H9 (cell line): ENCODE results near the gene GPR84. TPM values are rescaled to one million over a fixed set of nuclear protein-coding genes. Genes with fewer than 3 reads are reported as not detected.

ENCODE experiments used
- DNase-seq: peaks from one replicate; pipeline ENCODE4 v3.0.0-alpha.2; 2017
- H2AFZ ChIP-seq: one replicate; pipeline ENCODE4 v1.6.1; 2013; ENCODE audit warnings: mild to moderate bottlenecking, low read length, control low read depth, moderate library complexity
- H2AK5ac ChIP-seq: 2 replicates; pipeline ENCODE4 v1.6.1; 2013; ENCODE audit warnings: low read length, control low read depth, mixed read lengths; ENCODE audit not compliant: insufficient read length
- H2BK120ac ChIP-seq: one replicate; pipeline ENCODE4 v1.6.1; 2013; ENCODE audit warnings: low read depth, mild to moderate bottlenecking, low read length, control low read depth, inconsistent platforms; ENCODE audit not compliant: poor library complexity, severe bottlenecking
- H2BK12ac ChIP-seq: 2 replicates; pipeline ENCODE4 v1.6.1; 2013; ENCODE audit warnings: low read length, control low read depth, mixed read lengths, low read depth; ENCODE audit not compliant: insufficient read length
- H2BK15ac ChIP-seq: 2 replicates; pipeline ENCODE4 v1.6.1; 2013; ENCODE audit warnings: low read depth, low read length, control low read depth
- H2BK20ac ChIP-seq: one replicate; pipeline ENCODE4 v1.6.1; 2013; ENCODE audit warnings: low read depth, mild to moderate bottlenecking, low read length, control low read depth, inconsistent platforms; ENCODE audit not compliant: poor library complexity, severe bottlenecking
- H2BK5ac ChIP-seq: 2 replicates; pipeline ENCODE4 v1.6.1; 2013; ENCODE audit warnings: low read length, control low read depth, mixed read lengths; ENCODE audit not compliant: insufficient read length
- H3K14ac ChIP-seq: 2 replicates; pipeline ENCODE4 v1.6.1; 2013; ENCODE audit warnings: low read length, control low read depth; ENCODE audit not compliant: insufficient read depth
- H3K18ac ChIP-seq: 2 replicates; pipeline ENCODE4 v1.6.1; 2013; ENCODE audit warnings: low read depth, mild to moderate bottlenecking, mixed read lengths, low read length, control low read depth; ENCODE audit not compliant: insufficient read length
- H3K23ac ChIP-seq: 2 replicates; pipeline ENCODE4 v1.6.1; 2013; ENCODE audit warnings: low read length, control low read depth, mixed read lengths, low read depth; ENCODE audit not compliant: insufficient read length
- H3K23me2 ChIP-seq: 2 replicates; pipeline ENCODE4 v1.6.1; 2013; ENCODE audit warnings: low read depth, mild to moderate bottlenecking, mixed read lengths, low read length, control low read depth; ENCODE audit not compliant: insufficient read length, poor library complexity, severe bottlenecking
- H3K27ac ChIP-seq: 2 replicates; pipeline ENCODE4 v1.5.1; 2013; ENCODE audit warnings: low read length, control low read depth, mixed read lengths, low read depth; ENCODE audit not compliant: insufficient read length
- H3K27me3 ChIP-seq: 2 replicates; pipeline ENCODE4 v1.6.1; 2013; ENCODE audit warnings: low read length, control low read depth, inconsistent platforms; ENCODE audit not compliant: insufficient read depth
- H3K4ac ChIP-seq: 2 replicates; pipeline ENCODE4 v1.6.1; 2013; ENCODE audit warnings: low read depth, mild to moderate bottlenecking, control low read depth, inconsistent platforms, low read length, moderate library complexity
- H3K4me1 ChIP-seq: 2 replicates; pipeline ENCODE4 v1.6.1; 2013; ENCODE audit warnings: low read length, control low read depth, inconsistent platforms; ENCODE audit not compliant: insufficient read depth
- H3K4me2 ChIP-seq: 2 replicates; pipeline ENCODE4 v1.6.1; 2013; ENCODE audit warnings: low read length, control low read depth, mixed read lengths; ENCODE audit not compliant: insufficient read length, insufficient read depth
- H3K56ac ChIP-seq: 2 replicates; pipeline ENCODE4 v1.6.1; 2013; ENCODE audit warnings: low read depth, mild to moderate bottlenecking, mixed read lengths, low read length, control low read depth; ENCODE audit not compliant: insufficient read length
- H3K79me1 ChIP-seq: 2 replicates; pipeline ENCODE4 v1.6.1; 2013; ENCODE audit warnings: low read depth, mild to moderate bottlenecking, moderate library complexity, low read length, control low read depth, inconsistent platforms; ENCODE audit not compliant: insufficient read depth, poor library complexity, severe bottlenecking
- H3K79me2 ChIP-seq: 2 replicates; pipeline ENCODE4 v1.6.1; 2013; ENCODE audit warnings: low read length, control low read depth, inconsistent platforms; ENCODE audit not compliant: insufficient read depth
- H3K9ac ChIP-seq: 2 replicates; pipeline ENCODE4 v1.6.1; 2013; ENCODE audit warnings: low read length, control low read depth, mixed read lengths; ENCODE audit not compliant: insufficient read length; ENCODE audit errors: extremely low read depth
- H3K9me3 ChIP-seq: one replicate; pipeline ENCODE4 v1.6.1; 2013; ENCODE audit warnings: low read depth, low read length, inconsistent platforms; ENCODE audit not compliant: control insufficient read depth
- H3T11ph ChIP-seq: one replicate; pipeline ENCODE4 v1.6.1; 2013; ENCODE audit warnings: mild to moderate bottlenecking, low read length, control low read depth, inconsistent platforms
- H4K20me1 ChIP-seq: one replicate; pipeline ENCODE4 v1.6.1; 2013; ENCODE audit not compliant: control insufficient read depth, insufficient read length, insufficient read depth
- H4K5ac ChIP-seq: 2 replicates; pipeline ENCODE4 v1.6.1; 2013; ENCODE audit warnings: low read depth, mild to moderate bottlenecking, mixed read lengths, low read length, control low read depth; ENCODE audit not compliant: insufficient read length
- H4K8ac ChIP-seq: replicated peaks from 2 replicates; pipeline ENCODE4 v1.6.1; 2013; ENCODE audit warnings: low read length, control low read depth, mixed read lengths, low read depth; ENCODE audit not compliant: insufficient read length
- H4K91ac ChIP-seq: 2 replicates; pipeline ENCODE4 v1.6.1; 2013; ENCODE audit warnings: low read depth, mild to moderate bottlenecking, moderate library complexity, mixed read lengths, low read length, control low read depth; ENCODE audit not compliant: insufficient read length
- H3K27ac Mint-ChIP-seq, 3 experiments: 2 replicates in 2 of 3; 3 replicates in 1 of 3; pipeline ENCODE4 v1.8.0; 2020 to 2021; ENCODE audit warnings: mixed read lengths in 3 of 3, mild to moderate bottlenecking in 1 of 3, moderate library complexity in 1 of 3
- H3K27me3 Mint-ChIP-seq: 2 replicates; pipeline ENCODE4 v1.8.0; 2021; ENCODE audit warnings: low read depth, mild to moderate bottlenecking, moderate library complexity, mixed read lengths
- H3K36me3 Mint-ChIP-seq, 3 experiments: 2 replicates in 2 of 3; 3 replicates in 1 of 3; pipeline ENCODE4 v1.8.0; 2020 to 2021; ENCODE audit warnings: low read depth in 3 of 3, mixed read lengths in 3 of 3; ENCODE audit not compliant: insufficient read depth in 1 of 3
- H3K4me1 Mint-ChIP-seq, 2 experiments: 2 replicates each; pipeline ENCODE4 v1.8.0; 2020; ENCODE audit warnings: mixed read lengths in 2 of 2
- H3K4me3 Mint-ChIP-seq, 2 experiments: 2 replicates in 1 of 2; 3 replicates in 1 of 2; pipeline ENCODE4 v1.8.0; 2020 to 2021; ENCODE audit warnings: mild to moderate bottlenecking in 2 of 2, mixed read lengths in 2 of 2, moderate library complexity in 1 of 2
- H3K9me3 Mint-ChIP-seq, 2 experiments: 2 replicates in 1 of 2; 3 replicates in 1 of 2; pipeline ENCODE4 v1.8.0; 2020; ENCODE audit warnings: mild to moderate bottlenecking in 2 of 2, mixed read lengths in 2 of 2, moderate library complexity in 1 of 2
- WGBS: extraction: QIAGEN DNeasy Blood & Tissue Kit; methylation state at CpG from one replicate; pipeline ENCODE4 v1.1.7; 2013; ENCODE audit warnings: missing lambda C conversion rate, low lambda C conversion rate, mixed read lengths; ENCODE audit not compliant: insufficient read length; ENCODE audit errors: extremely low coverage; 5-methylcytosine and 5-hydroxymethylcytosine counted together
- total RNA-seq: library from RNA; stranded (reverse); gene quantifications from 2 replicates; pipeline ENCODE4 v1.2.1, GENCODE V29; 2021
- TF ChIP-seq, protein P1 (sequence below): fragments of 200-600 bp; sonication (generic); conservative IDR thresholded peaks from 3 replicates; pipeline ENCODE4 v1.8.0; 2021; ENCODE audit warnings: antibody characterized with exemption, mild to moderate bottlenecking

GPR84 gene
- total RNA-seq, 1 experiment from 2014 or later, result not detected

DNA sequence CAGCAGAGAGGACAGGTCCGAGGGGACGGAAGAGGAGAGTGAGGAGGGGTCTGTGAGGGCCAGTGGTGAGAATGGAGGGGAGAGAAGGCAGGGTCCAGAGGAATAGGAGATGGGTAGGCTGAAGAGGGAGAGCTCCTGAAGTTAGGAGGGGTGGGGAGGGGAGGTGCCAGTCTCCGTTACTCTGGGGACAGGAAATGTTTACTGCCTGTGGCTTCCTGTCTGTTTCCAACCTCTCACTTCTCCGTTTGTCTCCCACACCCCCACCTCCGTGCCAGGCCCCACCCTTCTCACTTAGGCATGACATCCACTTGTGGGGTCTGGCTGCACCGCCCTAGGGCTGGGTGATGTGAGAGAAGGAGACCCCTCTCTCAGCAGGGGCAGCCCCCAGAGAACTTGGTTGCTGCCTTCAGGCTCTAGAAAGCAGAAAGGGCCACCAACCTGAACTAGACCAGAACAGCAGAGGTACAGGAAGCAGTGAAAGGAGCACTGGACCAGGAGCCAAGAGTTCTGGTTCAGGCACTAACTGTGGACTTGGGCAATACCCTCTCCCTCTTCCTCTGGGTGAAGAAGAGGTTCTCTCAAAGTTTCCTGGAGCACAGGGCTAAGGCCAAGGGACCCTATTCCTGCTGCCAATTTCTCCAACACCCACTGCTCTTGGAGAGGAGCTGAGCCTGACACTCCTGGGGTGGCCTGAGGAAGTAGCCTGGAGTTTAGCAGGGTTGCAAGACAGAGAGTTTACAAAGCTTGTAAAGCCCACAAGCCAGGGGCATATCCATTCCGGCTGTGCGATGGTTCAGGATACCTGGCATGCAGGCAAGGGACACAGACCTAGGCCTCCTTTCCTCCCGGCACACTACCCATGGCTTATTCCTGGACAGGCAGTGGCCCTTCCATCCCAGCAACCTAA is 49.3 kb upstream of the GPR84 start:
- Histone ChIP-seq H2BK20ac (no peak overlapping the region), H2BK12ac (no peak overlapping the region), H4K8ac (no peak overlapping the region), H4K5ac (no peak overlapping the region), H3K27me3 (no peaks in the 10 kb centered on the region; the same call in 1 of the 2 replicates), H3K27ac (no peak overlapping the region), H3K79me1 (no peaks in the 10 kb centered on the region), H3K4me2 (no peak overlapping the region), H2BK15ac (no peak overlapping the region), H2BK120ac (no peak overlapping the region), H3K9me3 (no peaks in the 10 kb centered on the region), H3K18ac (no peak overlapping the region), H3K56ac (no peak overlapping the region), H3K14ac (no peak overlapping the region), H3T11ph (no peak overlapping the region), H2AK5ac (no peak overlapping the region), H2BK5ac (no peak overlapping the region), H3K4ac (no peak overlapping the region), H3K23ac (no peak overlapping the region), H3K9ac (no peak overlapping the region), H4K91ac (no peak overlapping the region), H3K79me2 (no peaks in the 10 kb centered on the region), H2AFZ (no peak overlapping the region), H3K23me2 (peaks cover 10% of the 10 kb centered on the region), H3K4me1 (no peaks in the 10 kb centered on the region), H4K20me1 (no peaks in the 10 kb centered on the region)
- peaks cover 0 to 2% (median 0%) of the 10 kb centered on the region in 3 experiments; a peak in 1 of 7 replicates for H3K36me3 Mint-ChIP-seq
- DNase-seq, result no peak
- no peak overlapping the region for H3K4me3 Mint-ChIP-seq
- no CpG with 5 or more reads among the region's 9 CpGs for WGBS
- H3K9me3 Mint-ChIP-seq, result no peaks in the 10 kb centered on the region
- TF ChIP-seq, protein P1, sequence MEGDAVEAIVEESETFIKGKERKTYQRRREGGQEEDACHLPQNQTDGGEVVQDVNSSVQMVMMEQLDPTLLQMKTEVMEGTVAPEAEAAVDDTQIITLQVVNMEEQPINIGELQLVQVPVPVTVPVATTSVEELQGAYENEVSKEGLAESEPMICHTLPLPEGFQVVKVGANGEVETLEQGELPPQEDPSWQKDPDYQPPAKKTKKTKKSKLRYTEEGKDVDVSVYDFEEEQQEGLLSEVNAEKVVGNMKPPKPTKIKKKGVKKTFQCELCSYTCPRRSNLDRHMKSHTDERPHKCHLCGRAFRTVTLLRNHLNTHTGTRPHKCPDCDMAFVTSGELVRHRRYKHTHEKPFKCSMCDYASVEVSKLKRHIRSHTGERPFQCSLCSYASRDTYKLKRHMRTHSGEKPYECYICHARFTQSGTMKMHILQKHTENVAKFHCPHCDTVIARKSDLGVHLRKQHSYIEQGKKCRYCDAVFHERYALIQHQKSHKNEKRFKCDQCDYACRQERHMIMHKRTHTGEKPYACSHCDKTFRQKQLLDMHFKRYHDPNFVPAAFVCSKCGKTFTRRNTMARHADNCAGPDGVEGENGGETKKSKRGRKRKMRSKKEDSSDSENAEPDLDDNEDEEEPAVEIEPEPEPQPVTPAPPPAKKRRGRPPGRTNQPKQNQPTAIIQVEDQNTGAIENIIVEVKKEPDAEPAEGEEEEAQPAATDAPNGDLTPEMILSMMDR, result no peak
- peaks cover 22 to 26% of the 10 kb centered on the region in 2 experiments for H3K4me1 Mint-ChIP-seq
- H3K27me3 Mint-ChIP-seq, result peaks cover 22% of the 10 kb centered on the region
- H3K27ac Mint-ChIP-seq, result no peak overlapping the region
